Mesenchymal stem cell (in vitro differentiated cells and primary cell): ENCODE results near the gene CCR3.

Experiments used
- DNase-seq: peaks from one replicate; pipeline ENCODE4 v3.0.0-alpha.2; 2013
- H2AFZ ChIP-seq: one replicate; pipeline ENCODE4 v1.6.1; 2013; ENCODE audit warnings: low read depth, mild to moderate bottlenecking, control low read depth, inconsistent platforms, low read length, moderate library complexity
- H2AK5ac ChIP-seq: 2 replicates; pipeline ENCODE4 v1.6.1; 2013; ENCODE audit warnings: low read length, moderate library complexity, mild to moderate bottlenecking, inconsistent platforms; ENCODE audit not compliant: severe bottlenecking
- H2BK120ac ChIP-seq: one replicate; pipeline ENCODE4 v1.6.1; 2013; ENCODE audit warnings: low read depth, mild to moderate bottlenecking, inconsistent platforms, low read length, moderate library complexity
- H2BK12ac ChIP-seq, 2 experiments: one replicate each; pipeline ENCODE4 v1.6.1; 2013; ENCODE audit warnings: inconsistent platforms in 2 of 2, low read length in 2 of 2, mild to moderate bottlenecking in 2 of 2, moderate library complexity in 2 of 2, control low read depth in 1 of 2
- H2BK15ac ChIP-seq: one replicate; pipeline ENCODE4 v1.6.1; 2013; ENCODE audit warnings: mild to moderate bottlenecking, low read depth, inconsistent platforms; ENCODE audit not compliant: poor library complexity, severe bottlenecking
- H2BK5ac ChIP-seq: 2 replicates; pipeline ENCODE4 v1.6.1; 2013; ENCODE audit warnings: low read depth, mild to moderate bottlenecking, low read length, control low read depth, inconsistent platforms; ENCODE audit not compliant: poor library complexity, severe bottlenecking
- H3K14ac ChIP-seq, 2 experiments: one replicate each; pipeline ENCODE4 v1.6.1; 2013; ENCODE audit warnings: inconsistent platforms in 2 of 2, low read length in 2 of 2, control low read depth in 1 of 2, mild to moderate bottlenecking in 1 of 2, moderate library complexity in 1 of 2
- H3K18ac ChIP-seq, 2 experiments: one replicate each; pipeline ENCODE4 v1.6.1; 2013; ENCODE audit warnings: inconsistent platforms in 2 of 2, low read length in 2 of 2, control low read depth in 1 of 2, low read depth in 1 of 2, mild to moderate bottlenecking in 1 of 2
- H3K23ac ChIP-seq, 2 experiments: one replicate each; pipeline ENCODE4 v1.6.1; 2013; ENCODE audit warnings: inconsistent platforms in 2 of 2, low read length in 2 of 2, mild to moderate bottlenecking in 2 of 2, moderate library complexity in 2 of 2, control low read depth in 1 of 2
- H3K27ac ChIP-seq: 2 replicates; pipeline ENCODE4 v1.5.1; 2013; ENCODE audit warnings: mild to moderate bottlenecking, moderate library complexity, low read length, control low read depth, inconsistent platforms; ENCODE audit not compliant: poor library complexity, severe bottlenecking
- H3K27me3 ChIP-seq, 2 experiments: 2 replicates each; pipeline versions ENCODE4 v1.6.1 to v1.7.0; 2013; ENCODE audit warnings: low read length in 2 of 2, mild to moderate bottlenecking in 2 of 2, moderate library complexity in 2 of 2, control low read depth in 1 of 2, inconsistent platforms in 1 of 2; ENCODE audit not compliant: control insufficient read depth in 1 of 2, insufficient read depth in 1 of 2
- H3K36me3 ChIP-seq, 2 experiments: 2 replicates each; pipeline versions ENCODE4 v1.6.1 to v1.7.0; 2013; ENCODE audit warnings: low read length in 2 of 2, control low read depth in 1 of 2, inconsistent platforms in 1 of 2, low read depth in 1 of 2, mild to moderate bottlenecking in 1 of 2; ENCODE audit not compliant: insufficient read depth in 2 of 2, control insufficient read depth in 1 of 2
- H3K4ac ChIP-seq, 2 experiments: one replicate each; pipeline ENCODE4 v1.6.1; 2013; ENCODE audit warnings: inconsistent platforms in 2 of 2, low read length in 2 of 2, mild to moderate bottlenecking in 2 of 2, moderate library complexity in 2 of 2, control low read depth in 1 of 2, low read depth in 1 of 2
- H3K4me1 ChIP-seq: 2 replicates; pipeline ENCODE4 v1.6.1; 2013; ENCODE audit warnings: low read depth, low read length, control low read depth; ENCODE audit not compliant: control insufficient read depth, insufficient read depth
- H3K4me2 ChIP-seq: 2 replicates; pipeline ENCODE4 v1.6.1; 2013; ENCODE audit warnings: low read length, mild to moderate bottlenecking, inconsistent platforms; ENCODE audit not compliant: poor library complexity, severe bottlenecking
- H3K4me3 ChIP-seq, 2 experiments: 2 replicates each; pipeline versions ENCODE4 v1.5.1 to v1.7.0; 2013; ENCODE audit warnings: low read length in 2 of 2, mild to moderate bottlenecking in 2 of 2, control low read depth in 1 of 2, low read depth in 1 of 2; ENCODE audit not compliant: insufficient read depth in 1 of 2
- H3K79me1 ChIP-seq: replicated peaks from 2 replicates; pipeline ENCODE4 v1.6.1; 2013; ENCODE audit warnings: mild to moderate bottlenecking, control low read depth, low read length, inconsistent platforms; ENCODE audit not compliant: poor library complexity, severe bottlenecking
- H3K9ac ChIP-seq: 2 replicates; pipeline ENCODE4 v1.7.0; 2013; ENCODE audit warnings: mild to moderate bottlenecking, low read length, moderate library complexity
- H3K9me3 ChIP-seq: 2 replicates; pipeline ENCODE4 v1.7.0; 2013; ENCODE audit warnings: mild to moderate bottlenecking, low read length; ENCODE audit not compliant: control insufficient read depth
- H4K8ac ChIP-seq: one replicate; pipeline ENCODE4 v1.6.1; 2013; ENCODE audit warnings: inconsistent platforms, mild to moderate bottlenecking, low read length, moderate library complexity
- H4K91ac ChIP-seq: one replicate; pipeline ENCODE4 v1.6.1; 2013; ENCODE audit warnings: mild to moderate bottlenecking, low read length, inconsistent platforms
- WGBS: methylation state at CpG from one replicate; pipeline ENCODE4 v1.1.7; 2013; ENCODE audit warnings: mixed read lengths; 5-methylcytosine and 5-hydroxymethylcytosine counted together

CCR3 gene

DNA sequence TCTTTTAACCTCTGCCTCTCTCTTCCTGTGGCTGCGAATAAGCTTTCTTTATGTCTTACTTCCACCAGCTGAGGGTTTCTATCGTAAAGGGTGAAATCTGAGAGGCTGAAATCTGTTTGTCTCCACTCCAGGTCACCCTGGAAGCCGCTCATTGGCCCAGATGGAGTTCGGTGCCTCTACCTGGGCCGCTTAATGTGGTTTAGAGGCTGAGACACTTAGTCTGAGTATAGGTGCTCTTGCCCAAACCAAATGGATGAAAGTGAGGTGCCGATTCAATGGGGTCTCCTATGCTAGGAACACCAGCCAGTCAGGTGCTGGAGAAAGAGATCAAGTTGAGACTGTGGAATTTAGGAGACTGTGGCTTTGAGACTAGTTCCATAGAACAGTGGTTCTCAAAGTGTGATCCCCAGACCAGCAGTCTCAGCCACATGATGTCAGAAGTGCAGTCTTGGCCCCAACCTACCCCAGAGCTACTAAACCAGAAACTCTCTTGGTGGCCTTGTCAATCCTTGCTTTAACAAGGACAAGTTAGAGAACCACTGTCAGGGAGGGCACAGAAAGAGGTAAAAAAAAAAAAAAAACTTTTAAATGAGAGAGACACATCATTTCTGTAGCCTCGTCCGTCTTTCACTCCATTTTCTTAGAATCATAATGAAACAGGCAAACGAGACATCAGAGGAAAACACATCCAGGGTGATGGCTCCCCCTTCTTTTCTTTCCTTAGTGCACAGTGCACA is 56.8 kb downstream of the CCR3 start:
- H4K91ac ChIP-seq: no peak overlapping the region
- H3K4me2 ChIP-seq: no peak overlapping the region
- no peak overlapping the region for H3K23ac ChIP-seq
- no peak overlapping the region for H3K4ac ChIP-seq
- no peak overlapping the region for H2BK15ac ChIP-seq
- no peak overlapping the region for H2AK5ac ChIP-seq
- H2BK120ac ChIP-seq: no peak overlapping the region
- no peaks in the 10 kb centered on the region for H3K4me1 ChIP-seq
- no peak overlapping the region for H2AFZ ChIP-seq
- H2BK12ac ChIP-seq: no peak overlapping the region
- no peak for DNase-seq
- peaks cover 5 to 43% of the 10 kb centered on the region in 2 experiments for H3K27me3 ChIP-seq
- no peak overlapping the region for H3K4me3 ChIP-seq
- 83% methylated on average over 9 of the region's 9 CpGs for WGBS
- no peak overlapping the region for H3K18ac ChIP-seq
- no peaks in the 10 kb centered on the region for H3K9me3 ChIP-seq
- H2BK5ac ChIP-seq: no peak overlapping the region
- H3K36me3 ChIP-seq: no peaks in the 10 kb centered on the region
- no peak overlapping the region for H3K9ac ChIP-seq
- no peak overlapping the region for H3K27ac ChIP-seq
- H3K14ac ChIP-seq: no peak overlapping the region
- H4K8ac ChIP-seq: no peak overlapping the region
- H3K79me1 ChIP-seq: no peaks in the 10 kb centered on the region

DNA sequence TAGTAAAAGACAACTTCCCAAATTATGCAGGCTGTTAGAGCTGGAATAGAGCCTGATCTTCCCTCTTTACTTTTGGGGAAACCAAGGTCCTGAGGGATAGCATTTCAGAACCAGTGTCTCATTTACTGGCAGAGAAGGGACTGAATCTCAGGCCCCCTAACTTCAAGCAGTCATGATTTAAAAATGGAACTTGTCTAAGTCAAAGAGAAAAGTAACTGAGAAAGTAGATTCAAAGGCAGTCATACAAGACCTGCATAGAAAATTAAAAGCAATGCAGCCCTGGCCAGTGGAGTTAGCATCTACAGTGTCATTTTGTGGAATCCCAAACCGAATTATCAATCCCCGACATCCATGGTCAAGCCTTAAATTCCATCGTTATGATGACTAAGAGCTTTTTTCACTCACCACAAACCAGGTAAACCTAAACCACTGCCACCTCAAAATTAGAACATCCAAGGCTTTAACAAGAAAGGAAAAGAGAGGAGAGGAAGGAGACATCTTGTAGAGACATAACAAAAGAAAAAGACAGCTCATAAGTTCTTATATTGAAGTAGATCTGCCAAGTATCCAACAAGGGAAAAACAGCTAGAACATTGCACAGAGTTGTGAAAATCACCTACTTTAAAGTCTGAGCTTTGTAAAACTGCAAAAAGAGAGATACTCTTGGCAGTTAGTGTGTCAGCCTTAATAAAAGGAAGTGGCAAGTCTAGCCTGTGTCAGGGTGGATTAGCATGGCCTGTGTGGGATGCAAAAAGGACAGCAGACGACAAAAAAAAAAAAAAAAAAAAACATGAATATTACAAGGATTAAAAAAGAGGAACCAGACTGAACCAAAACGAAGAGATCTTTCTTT is 57.6 kb downstream of the CCR3 start:
- Histone ChIP-seq H3K27me3 (peaks cover 0 to 41% of the 10 kb centered on the region in 2 experiments), H3K4me1 (no peaks in the 10 kb centered on the region), H3K14ac (no peak overlapping the region), H3K9me3 (no peaks in the 10 kb centered on the region), H3K9ac (no peak overlapping the region), H2BK12ac (no peak overlapping the region), H4K8ac (no peak overlapping the region), H3K36me3 (no peaks in the 10 kb centered on the region), H2BK15ac (no peak overlapping the region), H2AK5ac (no peak overlapping the region), H3K23ac (no peak overlapping the region), H3K4me3 (no peak overlapping the region), H3K4me2 (no peak overlapping the region), H3K27ac (no peak overlapping the region), H3K79me1 (no peaks in the 10 kb centered on the region), H3K18ac (no peak overlapping the region), H3K4ac (no peak overlapping the region), H4K91ac (no peak overlapping the region), H2AFZ (no peak overlapping the region), H2BK5ac (no peak overlapping the region), H2BK120ac (no peak overlapping the region)
- WGBS: 73% methylated on average over 3 of the region's 5 CpGs
- no peak for DNase-seq

DNA sequence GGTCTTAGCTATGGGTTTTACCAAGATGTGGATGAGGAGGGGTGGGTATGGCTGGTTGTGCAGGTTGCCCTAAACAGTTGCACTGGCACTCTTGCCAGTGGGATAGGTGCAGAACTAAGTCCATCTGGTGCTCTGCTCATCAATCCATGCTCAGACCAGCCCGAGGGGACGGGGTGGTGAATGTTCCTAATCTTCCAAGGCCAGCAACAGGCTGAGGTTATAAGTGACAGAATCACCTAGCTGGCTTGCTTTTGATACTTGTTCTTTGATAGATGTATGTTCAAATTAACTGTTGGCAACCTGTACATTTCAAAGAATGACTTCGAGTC is 58.2 kb downstream of the CCR3 start:
- Histone ChIP-seq H3K14ac (no peak overlapping the region), H2BK12ac (no peak overlapping the region), H3K9ac (no peak overlapping the region), H3K4me2 (no peak overlapping the region), H3K4me3 (no peak overlapping the region), H3K23ac (no peak overlapping the region), H2AFZ (no peak overlapping the region), H4K91ac (no peak overlapping the region), H2BK15ac (no peak overlapping the region), H3K36me3 (no peaks in the 10 kb centered on the region), H3K4me1 (no peaks in the 10 kb centered on the region), H3K27me3 (peaks cover 0 to 39% of the 10 kb centered on the region in 2 experiments), H3K79me1 (no peaks in the 10 kb centered on the region), H2BK120ac (no peak overlapping the region), H2BK5ac (no peak overlapping the region), H3K18ac (no peak overlapping the region), H3K9me3 (no peaks in the 10 kb centered on the region), H3K4ac (no peak overlapping the region), H4K8ac (no peak overlapping the region), H3K27ac (no peak overlapping the region), H2AK5ac (no peak overlapping the region)
- no peak for DNase-seq
- 50% methylated on average over 3 of the region's 3 CpGs for WGBS

DNA sequence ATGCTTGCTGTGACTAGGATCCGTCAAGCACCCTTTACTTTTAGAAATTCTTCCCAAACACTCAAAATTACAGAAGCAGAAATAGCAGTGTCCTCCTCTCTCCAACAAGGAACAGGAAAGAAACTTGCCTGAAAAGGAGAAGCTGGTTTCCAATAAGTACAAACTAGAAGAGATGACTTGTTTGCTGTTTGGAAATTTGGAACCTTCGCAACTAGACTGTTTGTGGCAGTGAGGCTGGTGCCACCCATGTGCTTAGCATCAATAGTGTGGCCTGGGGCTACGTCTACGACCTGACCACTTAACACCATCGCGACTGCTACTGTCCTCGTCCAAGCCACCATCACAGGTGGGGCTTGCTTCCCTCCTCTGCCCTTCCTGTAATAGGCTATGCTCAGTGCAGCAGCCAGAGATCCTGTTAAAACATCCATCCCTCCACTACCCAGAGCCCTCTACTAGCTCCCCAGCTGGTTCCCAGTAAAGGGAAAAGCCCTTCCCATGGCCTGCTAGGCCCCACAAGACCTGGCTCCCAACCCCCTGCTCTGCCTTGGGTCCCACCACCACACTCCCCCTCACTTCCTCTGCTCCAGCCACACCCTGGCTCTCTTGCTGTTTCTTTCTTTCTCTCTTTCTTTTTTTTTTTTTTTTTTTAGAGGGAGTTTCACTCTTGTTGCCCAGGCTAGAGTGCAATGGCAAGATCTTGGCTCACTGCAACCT is 59.0 kb downstream of the CCR3 start:
- Histone ChIP-seq H3K4me3 (no peak overlapping the region), H2BK120ac (no peak overlapping the region), H2AFZ (no peak overlapping the region), H2AK5ac (no peak overlapping the region), H4K8ac (no peak overlapping the region), H2BK12ac (no peak overlapping the region), H3K18ac (no peak overlapping the region), H2BK15ac (no peak overlapping the region), H3K27ac (no peak overlapping the region), H3K36me3 (no peaks in the 10 kb centered on the region), H3K79me1 (no peaks in the 10 kb centered on the region), H3K9ac (no peak overlapping the region), H4K91ac (no peak overlapping the region), H3K9me3 (no peaks in the 10 kb centered on the region), H3K4me2 (no peak overlapping the region), H3K4me1 (no peaks in the 10 kb centered on the region), H3K14ac (no peak overlapping the region), H3K4ac (no peak overlapping the region), H3K27me3 (peaks cover 0 to 31% of the 10 kb centered on the region in 2 experiments), H2BK5ac (no peak overlapping the region), H3K23ac (no peak overlapping the region)
- 70% methylated on average over 7 of the region's 7 CpGs for WGBS
- DNase-seq: no peak
